GM12878 (cell line): Measurements from ENCODE around the gene SEC31A. TPM values are rescaled to one million over a fixed set of nuclear protein-coding genes. Genes with fewer than 3 reads are reported as not detected.

ENCODE experiments used
- ATAC-seq: fragments of 200-7000 bp; cut with Tn5 transposase; 3 replicates; pipeline ENCODE4 v1.9.1; 2020; ENCODE audit warnings: mild to moderate bottlenecking, moderate library complexity
- BruUV-seq: library from RNA; stranded (reverse); fragments of 400-500 nt; replicated peaks from 2 replicates; lab custom pipeline; 2021; lab: Mats Ljungman, UMichigan
- CTCF ChIA-PET: fragments of 300-600 bp; sonication (Branson Sonifier 250); formaldehyde crosslinking; extraction: SDS; loops from one replicate; lab custom pipeline; 2021; ENCODE audit warnings: inconsistent platforms; lab: Yijun Ruan, JAX
- POLR2A ChIA-PET: fragments of 350-600 bp; formaldehyde crosslinking; extraction: SDS; loops from one replicate; lab custom pipeline; 2021; ENCODE audit warnings: inconsistent platforms; lab: Charles Lee
- RAD21 ChIA-PET: fragments of 300-600 bp; sonication (Branson Sonifier 250); formaldehyde crosslinking; loops from one replicate; lab custom pipeline; 2023; ENCODE audit warnings: antibody characterized with exemption; ENCODE audit not compliant: unreplicated experiment; lab: Charles Lee
- SMC1A ChIA-PET: fragments of 300-600 bp; sonication (Branson Sonifier 250); formaldehyde crosslinking; loops from one replicate; lab custom pipeline; 2023; ENCODE audit not compliant: unreplicated experiment, uncharacterized antibody; lab: Charles Lee
- DNase-seq: peaks from one replicate; pipeline ENCODE4 v3.0.0-alpha.2; 2011; ENCODE audit warnings: low read depth, low spot score
- FAIRE-seq: peaks from 3 replicates; lab custom pipeline; 2011; peaks lifted over from hg19 to GRCh38; lab: Jason Lieb, UNC
- H2AFZ ChIP-seq: 2 replicates; pipeline ENCODE4 v1.6.0; 2011; ENCODE audit warnings: low read depth, low read length, control low read depth; ENCODE audit not compliant: control insufficient read depth
- H3K27ac ChIP-seq: 2 replicates; pipeline ENCODE4 v1.5.1; 2011; ENCODE audit warnings: control low read depth; ENCODE audit not compliant: control insufficient read depth, insufficient read depth
- H3K27me3 ChIP-seq, 2 experiments: replicated peaks in 1 of 2; 2 replicates each; pipeline versions ENCODE4 v1.6.0 to v1.6.1; 2011; ENCODE audit warnings: low read length in 1 of 2; ENCODE audit not compliant: control insufficient read depth in 2 of 2, insufficient read depth in 2 of 2
- H3K36me3 ChIP-seq, 2 experiments: 2 replicates each; pipeline ENCODE4 v1.5.1; 2011; ENCODE audit warnings: low read length in 1 of 2; ENCODE audit not compliant: control insufficient read depth in 2 of 2, insufficient read depth in 2 of 2
- H3K4me1 ChIP-seq: 2 replicates; pipeline ENCODE4 v1.6.1; 2011; ENCODE audit warnings: mild to moderate bottlenecking, low read length, moderate library complexity, mixed read lengths; ENCODE audit not compliant: control insufficient read depth, insufficient read depth
- H3K4me2 ChIP-seq: 2 replicates; pipeline ENCODE4 v1.6.0; 2011; ENCODE audit warnings: control low read depth; ENCODE audit not compliant: control insufficient read depth, insufficient read depth
- H3K4me3 ChIP-seq: fragments of 200-600 bp; sonication (generic); 2 replicates; pipeline ENCODE4 v1.5.1; 2016
- H3K79me2 ChIP-seq: 2 replicates; pipeline ENCODE4 v1.6.0; 2011; ENCODE audit warnings: low read length; ENCODE audit not compliant: control insufficient read depth, insufficient read depth
- H3K9ac ChIP-seq: 2 replicates; pipeline ENCODE4 v1.8.0; 2011; ENCODE audit warnings: low read length, control low read depth, mixed read lengths; ENCODE audit not compliant: control insufficient read depth, insufficient read depth
- H3K9me3 ChIP-seq: replicated peaks from 3 replicates; pipeline ENCODE4 v1.5.1; 2011; ENCODE audit warnings: mild to moderate bottlenecking, low read length; ENCODE audit not compliant: control insufficient read depth, insufficient read depth
- H4K20me1 ChIP-seq: 2 replicates; pipeline ENCODE4 v1.6.0; 2011; ENCODE audit not compliant: control insufficient read depth, insufficient read depth
- CEBPB ChIP-seq, 2 experiments: fragments of 150-350 bp in 1 of 2; IDR thresholded peaks; 2 replicates each; pipeline ENCODE4 v1.6.1; 2012 to 2014; ENCODE audit warnings: low read depth in 2 of 2, low read length in 2 of 2, borderline replicate concordance in 1 of 2, inconsistent platforms in 1 of 2
- IRF4 ChIP-seq: IDR thresholded peaks from 2 replicates; pipeline ENCODE4 v1.6.1; 2011; ENCODE audit warnings: low read depth, low read length
- JUNB ChIP-seq: IDR thresholded peaks from 2 replicates; pipeline ENCODE4 v1.6.1; 2016; ENCODE audit warnings: antibody characterized with exemption, mild to moderate bottlenecking
- NR2C1 ChIP-seq: fragments of 450-650 bp; IDR thresholded peaks from 2 replicates; pipeline ENCODE4 v1.6.1; 2017; ENCODE audit warnings: antibody characterized with exemption, mild to moderate bottlenecking, moderate library complexity
- RUNX3 ChIP-seq: IDR thresholded peaks from 2 replicates; pipeline ENCODE4 v1.6.1; 2012; ENCODE audit warnings: low read length, inconsistent platforms
- ZNF384 ChIP-seq: IDR thresholded peaks from 2 replicates; pipeline ENCODE4 v1.6.1; 2012; ENCODE audit warnings: low read depth, mild to moderate bottlenecking, low read length, improper control_type of control experiment, borderline replicate concordance
- WGBS: methylation state at CpG from one replicate; pipeline ENCODE4 v1.1.6; 2016; ENCODE audit warnings: low lambda C conversion rate; ENCODE audit not compliant: insufficient replicate concordance, insufficient coverage; ENCODE audit errors: missing lambda C conversion rate; 5-methylcytosine and 5-hydroxymethylcytosine counted together
- in situ Hi-C: fragments of 300-500 bp; cut with MboI; formaldehyde crosslinking; loops from 9 replicates; pipeline ENCODE4 v1.14.3; 2018; ENCODE audit warnings: mixed read lengths
- intact Hi-C: fragments of 100-400 bp; cut with micrococcal nuclease; formaldehyde crosslinking; loops from one replicate; pipeline ENCODE4 v1.14.2; 2022; ENCODE audit not compliant: unreplicated experiment
- polyA plus RNA-seq, 11 experiments: library from polyadenylated mRNA; depleted of rRNA in 4 of 11; unstranded in 6 of 11; stranded (reverse) in 5 of 11; fragments of >200 nt; fragmentation: Nextera tagmentation in 4 of 11; fragmentation: Illumina TruSeq in 1 of 11; extraction: Ambion mirVana in 4 of 11; extraction: Trizol in 1 of 11; gene quantifications; 1 replicate in 1 of 11; 2 replicates in 10 of 11; pipeline versions ENCODE4 v1.2.1 to v1.2.3, GENCODE V29; 2011 to 2016; ENCODE audit warnings: inconsistent platforms in 2 of 11, missing spikeins in 2 of 11, low read depth in 1 of 11
- total RNA-seq, 4 experiments: library from RNA; depleted of rRNA in 3 of 4; stranded (reverse); fragments of >200 nt in 3 of 4; fragmentation: Illumina TruSeq in 1 of 4; extraction: Trizol in 1 of 4; gene quantifications; 2 replicates each; pipeline versions ENCODE4 v1.2.1 to v1.2.3, GENCODE V29; 2013 to 2021
- TF ChIP-seq, protein P1 (sequence below): IDR thresholded peaks from 2 replicates; pipeline ENCODE4 v1.6.1; 2012; ENCODE audit warnings: mild to moderate bottlenecking, low read depth, low read length

Gene SEC31A
- total and polyA plus RNA-seq, 10 of the 15 experiments (the other 5 are each of a cell fraction or from before 2014, with no cell fraction given), result 74.6 to 171 (median 129) TPM

- in situ Hi-C loops, result no loop called here
- ChIA-PET RAD21 (interaction anchor here (0.9 kb wide), 1 partner anchor 11 kb away, joined by 3 read pairs; no protein-coding TSS in a partner anchor), SMC1A (interaction anchor here (0.6 to 1.8 kb wide), 3 partner anchors 12 to 24 kb away, joined by 3 to 7 read pairs (median 4); no protein-coding TSS in a partner anchor), POLR2A (interaction anchor here (0.6 kb wide), 1 partner anchor 8 kb away, joined by 4 read pairs; no protein-coding TSS in a partner anchor), CTCF (interaction anchor here (0.7 to 2.4 kb wide), 3 partner anchors 12 to 437 kb away, joined by 3 to 6 read pairs (median 3); no protein-coding TSS in a partner anchor)
- Histone ChIP-seq H4K20me1 (no peaks in the 10 kb centered on the region), H3K27ac (no peak overlapping the region), H3K27me3 (no peaks in the 10 kb centered on the region), H3K9me3 (no peaks in the 10 kb centered on the region), H3K4me3 (no peak overlapping the region), H3K79me2 (no peaks in the 10 kb centered on the region), H3K36me3 (peaks cover 1 to 31% of the 10 kb centered on the region in 2 experiments), H3K9ac (no peak overlapping the region), H3K4me2 (no peak overlapping the region), H3K4me1 (peaks cover 8% of the 10 kb centered on the region), H2AFZ (no peak overlapping the region)
- DNase-seq, result no peak
- intact Hi-C loops, result no loop called here
- BruUV-seq, result no TSS peak
- FAIRE-seq, result no peak
- peak; percentile 64 for ATAC-seq
- 0% methylated on average over 1 of the region's 1 CpG for WGBS
- TF ChIP-seq RUNX3, result peak; percentile 64
- 0 out of 4 replicates have a peak, but pooled peaks of 1 of the 2 experiments have one; percentile 31 for TF ChIP-seq CEBPB (IDR thresholded peaks at IDR 0.05; ENCODE audit: borderline replicate concordance in 1 of 2, low read depth in 2 of 2, low read length in 2 of 2)
- no peak for TF ChIP-seq IRF4
- TF ChIP-seq ZNF384, result no peak
Observed at GRCh38 chr4:82865592-82865991, 25.4 kb downstream of the SEC31A start.

DNA sequence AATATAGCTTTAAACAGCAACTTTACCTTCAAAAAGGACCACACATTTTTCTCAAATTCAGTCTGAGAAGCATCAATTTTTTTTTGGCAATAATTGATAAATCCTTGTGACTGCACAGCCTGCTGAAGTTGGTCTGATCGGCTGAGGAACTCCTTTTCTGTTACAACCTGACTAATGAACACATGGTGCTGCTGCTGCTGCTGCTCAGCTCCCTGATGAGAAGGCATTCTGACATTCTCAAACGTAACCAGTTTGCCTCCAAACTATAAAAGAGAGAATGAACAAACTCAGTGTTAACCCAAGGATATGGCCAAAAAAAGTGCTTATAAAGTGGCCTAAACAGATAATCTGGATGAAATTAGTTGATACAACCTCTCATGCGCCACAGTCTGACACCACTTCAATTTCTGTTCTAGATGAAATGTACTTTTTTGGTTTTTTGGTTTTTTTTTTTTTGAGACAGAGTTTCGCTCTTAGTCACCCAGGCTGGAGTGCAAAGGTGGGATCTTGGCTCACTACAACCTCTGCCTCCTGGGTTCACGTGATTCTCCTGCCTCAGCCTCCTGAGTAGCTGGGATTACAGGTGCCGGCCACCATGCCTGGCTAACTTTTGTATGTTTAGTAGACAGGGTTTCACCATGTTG, 26.5 kb downstream of the SEC31A start:
- no peaks in the 10 kb centered on the region for H4K20me1 ChIP-seq
- peaks cover 8% of the 10 kb centered on the region for H3K4me1 ChIP-seq
- ChIA-PET RAD21 (no interaction called here), SMC1A (interaction anchor here (0.7 to 1.8 kb wide), 3 partner anchors 11 to 416 kb away, joined by 3 to 7 read pairs (median 4); no protein-coding TSS in a partner anchor), POLR2A (no interaction called here), CTCF (interaction anchor here (1.0 to 1.2 kb wide), 2 partner anchors 37 to 418 kb away, joined by 3 read pairs; no protein-coding TSS in a partner anchor)
- whole genome bisulfite sequencing, result 68% methylated on average over 6 of the region's 6 CpGs
- intact Hi-C loops (no loop called here), in situ Hi-C loops (no loop called here)
- no peak overlapping the region for H3K4me3 ChIP-seq
- no TSS peak for BruUV-seq
- H3K9ac ChIP-seq, result no peak overlapping the region
- DNase-seq (no peak), FAIRE-seq (no peak), ATAC-seq (peak; percentile 60)
- TF ChIP-seq ZNF384 (0 out of 2 replicates have a peak, but pooled peaks have one; percentile 8), JUNB (peak; percentile 76), RUNX3 (peak; percentile 62), NR2C1 (no peak)
- TF ChIP-seq, protein P1, sequence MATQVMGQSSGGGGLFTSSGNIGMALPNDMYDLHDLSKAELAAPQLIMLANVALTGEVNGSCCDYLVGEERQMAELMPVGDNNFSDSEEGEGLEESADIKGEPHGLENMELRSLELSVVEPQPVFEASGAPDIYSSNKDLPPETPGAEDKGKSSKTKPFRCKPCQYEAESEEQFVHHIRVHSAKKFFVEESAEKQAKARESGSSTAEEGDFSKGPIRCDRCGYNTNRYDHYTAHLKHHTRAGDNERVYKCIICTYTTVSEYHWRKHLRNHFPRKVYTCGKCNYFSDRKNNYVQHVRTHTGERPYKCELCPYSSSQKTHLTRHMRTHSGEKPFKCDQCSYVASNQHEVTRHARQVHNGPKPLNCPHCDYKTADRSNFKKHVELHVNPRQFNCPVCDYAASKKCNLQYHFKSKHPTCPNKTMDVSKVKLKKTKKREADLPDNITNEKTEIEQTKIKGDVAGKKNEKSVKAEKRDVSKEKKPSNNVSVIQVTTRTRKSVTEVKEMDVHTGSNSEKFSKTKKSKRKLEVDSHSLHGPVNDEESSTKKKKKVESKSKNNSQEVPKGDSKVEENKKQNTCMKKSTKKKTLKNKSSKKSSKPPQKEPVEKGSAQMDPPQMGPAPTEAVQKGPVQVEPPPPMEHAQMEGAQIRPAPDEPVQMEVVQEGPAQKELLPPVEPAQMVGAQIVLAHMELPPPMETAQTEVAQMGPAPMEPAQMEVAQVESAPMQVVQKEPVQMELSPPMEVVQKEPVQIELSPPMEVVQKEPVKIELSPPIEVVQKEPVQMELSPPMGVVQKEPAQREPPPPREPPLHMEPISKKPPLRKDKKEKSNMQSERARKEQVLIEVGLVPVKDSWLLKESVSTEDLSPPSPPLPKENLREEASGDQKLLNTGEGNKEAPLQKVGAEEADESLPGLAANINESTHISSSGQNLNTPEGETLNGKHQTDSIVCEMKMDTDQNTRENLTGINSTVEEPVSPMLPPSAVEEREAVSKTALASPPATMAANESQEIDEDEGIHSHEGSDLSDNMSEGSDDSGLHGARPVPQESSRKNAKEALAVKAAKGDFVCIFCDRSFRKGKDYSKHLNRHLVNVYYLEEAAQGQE, result no peak
- no peaks in the 10 kb centered on the region for H3K79me2 ChIP-seq
- peaks cover 1 to 25% of the 10 kb centered on the region in 2 experiments for H3K36me3 ChIP-seq
- H2AFZ ChIP-seq, result no peak overlapping the region
- H3K9me3 ChIP-seq, result no peaks in the 10 kb centered on the region
- H3K27ac ChIP-seq, result peak overlapping the region; percentile 42; the same call in 1 of the 2 replicates
- H3K4me2 ChIP-seq, result peak overlapping the region; percentile 7; the same call in 1 of the 2 replicates
- no peaks in the 10 kb centered on the region for H3K27me3 ChIP-seq
